Tibial nerve (tissue), 4 donors: Measurements from ENCODE around the gene MRPL57. TPM values are rescaled to one million over a fixed set of nuclear protein-coding genes. Genes with fewer than 3 reads are reported as not detected.
"Not testable (repeated sequence)": the region's sequence is repeated elsewhere in the genome, so short reads cannot be mapped to it uniquely, and the experiment has no call there.

Experiments
- DNase-seq, 2 donors: peaks; one replicate each; pipeline ENCODE4 v3.0.0-alpha.2; 2019; ENCODE audit warnings: low spot score in 2 of 2
- H3K27ac ChIP-seq, 4 donors: fragments of 200-600 bp; sonication (generic) in 3 of 4; one replicate each; pipeline ENCODE4 v1.5.1; 2017 to 2019; ENCODE audit warnings: mild to moderate bottlenecking in 1 of 4
- H3K27me3 ChIP-seq, 2 donors: fragments of 200-600 bp; sonication (generic) in 1 of 2; one replicate each; pipeline versions ENCODE4 v1.5.1 to v1.6.0; 2017 to 2019
- H3K36me3 ChIP-seq, 3 donors: fragments of 200-600 bp; sonication (generic); one replicate each; pipeline ENCODE4 v1.5.1; 2018 to 2019
- H3K4me1 ChIP-seq, 4 donors: fragments of 200-600 bp; sonication (generic) in 3 of 4; one replicate each; pipeline ENCODE4 v1.5.1; 2017 to 2019
- H3K4me3 ChIP-seq, 4 donors: fragments of 200-600 bp; sonication (generic) in 3 of 4; one replicate each; pipeline ENCODE4 v1.5.1; 2017 to 2019; ENCODE audit warnings: mild to moderate bottlenecking in 1 of 4, moderate library complexity in 1 of 4
- H3K9me3 ChIP-seq, 4 donors: fragments of 200-600 bp; sonication (generic) in 3 of 4; one replicate each; pipeline ENCODE4 v1.5.1; 2017 to 2019
- EP300 ChIP-seq, 2 donors: sonication (generic); formaldehyde crosslinking; IDR thresholded peaks; one replicate each; pipeline ENCODE4 v1.6.1; 2017; ENCODE audit warnings: antibody characterized with exemption in 2 of 2, mild to moderate bottlenecking in 1 of 2
- POLR2A ChIP-seq, 2 donors: fragments of 450-650 bp; IDR thresholded peaks; one replicate each; pipeline ENCODE4 v1.6.1; 2017; ENCODE audit warnings: antibody characterized with exemption in 2 of 2, mild to moderate bottlenecking in 2 of 2, moderate library complexity in 2 of 2
- WGBS, 2 donors: methylation state at CpG; one replicate each; pipeline ENCODE4 v1.1.5; 2018; 5-methylcytosine and 5-hydroxymethylcytosine counted together
- total RNA-seq, 4 donors: library from RNA; depleted of rRNA; stranded (reverse); fragments of >200 nt; gene quantifications; one replicate each; pipeline ENCODE4 v1.1.0, GENCODE V29; 2016
- TF ChIP-seq, protein P1 (sequence below), 5 experiments: fragments of 200-600 bp in 3 of 5; fragments of 450-650 bp in 2 of 5; sonication (generic) in 3 of 5; IDR thresholded peaks; one replicate each; pipeline ENCODE4 v1.5.1; 2016 to 2019; ENCODE audit warnings: antibody characterized with exemption in 5 of 5, mild to moderate bottlenecking in 3 of 5, moderate library complexity in 2 of 5

Gene MRPL57
- total RNA-seq, 4 donors from 2014 or later, result 37.8 to 50.5 (median 42.3) TPM

GRCh38 chr13:21202767-21203531, 26.5 kb downstream of the MRPL57 start:
- Histone ChIP-seq H3K27ac (no peak overlapping the region), H3K4me1 (no peaks in the 10 kb centered on the region), H3K36me3 (no peaks in the 10 kb centered on the region), H3K4me3 (no peak overlapping the region), H3K9me3 (no peaks in the 10 kb centered on the region), H3K27me3 (no peaks in the 10 kb centered on the region)
- no peak for DNase-seq
- TF ChIP-seq, protein P1, sequence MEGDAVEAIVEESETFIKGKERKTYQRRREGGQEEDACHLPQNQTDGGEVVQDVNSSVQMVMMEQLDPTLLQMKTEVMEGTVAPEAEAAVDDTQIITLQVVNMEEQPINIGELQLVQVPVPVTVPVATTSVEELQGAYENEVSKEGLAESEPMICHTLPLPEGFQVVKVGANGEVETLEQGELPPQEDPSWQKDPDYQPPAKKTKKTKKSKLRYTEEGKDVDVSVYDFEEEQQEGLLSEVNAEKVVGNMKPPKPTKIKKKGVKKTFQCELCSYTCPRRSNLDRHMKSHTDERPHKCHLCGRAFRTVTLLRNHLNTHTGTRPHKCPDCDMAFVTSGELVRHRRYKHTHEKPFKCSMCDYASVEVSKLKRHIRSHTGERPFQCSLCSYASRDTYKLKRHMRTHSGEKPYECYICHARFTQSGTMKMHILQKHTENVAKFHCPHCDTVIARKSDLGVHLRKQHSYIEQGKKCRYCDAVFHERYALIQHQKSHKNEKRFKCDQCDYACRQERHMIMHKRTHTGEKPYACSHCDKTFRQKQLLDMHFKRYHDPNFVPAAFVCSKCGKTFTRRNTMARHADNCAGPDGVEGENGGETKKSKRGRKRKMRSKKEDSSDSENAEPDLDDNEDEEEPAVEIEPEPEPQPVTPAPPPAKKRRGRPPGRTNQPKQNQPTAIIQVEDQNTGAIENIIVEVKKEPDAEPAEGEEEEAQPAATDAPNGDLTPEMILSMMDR (IDR thresholded peaks at IDR 0.05), result no peak
- TF ChIP-seq POLR2A (IDR thresholded peaks at IDR 0.05) (no peak), EP300 (IDR thresholded peaks at IDR 0.05) (no peak)
- WGBS, 2 donors, result 68 to 79% methylated on average over 3 of the region's 3 CpGs

DNA sequence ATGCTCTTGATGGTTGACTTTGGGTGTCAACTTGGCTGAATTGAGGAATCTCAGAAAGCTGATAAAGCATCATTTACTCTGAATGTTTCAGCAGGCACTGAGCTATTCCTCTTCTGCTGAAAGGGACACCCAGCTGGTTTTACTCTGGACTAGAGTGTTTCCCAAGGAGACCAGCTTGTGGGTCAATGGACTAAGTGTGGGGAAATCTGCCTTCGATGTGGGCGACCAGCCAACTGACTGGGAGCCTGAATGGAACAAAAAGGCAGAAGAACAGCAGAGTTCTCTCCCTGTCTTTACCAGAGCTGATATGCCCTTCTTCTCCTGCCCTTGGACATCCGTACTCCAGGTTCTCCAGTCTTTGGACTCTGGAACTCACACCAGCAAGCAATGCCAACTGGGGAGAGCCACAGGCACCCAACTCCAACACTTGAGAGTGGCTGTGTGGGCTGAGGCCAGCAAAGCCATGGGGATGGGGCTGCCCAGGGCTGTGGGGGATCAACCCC, 32.2 kb downstream of the MRPL57 start:
- TF ChIP-seq, protein P1 (IDR thresholded peaks at IDR 0.05), result no peak
- TF ChIP-seq EP300 (IDR thresholded peaks at IDR 0.05), result no peak
- no peak for TF ChIP-seq POLR2A (IDR thresholded peaks at IDR 0.05)

DNA sequence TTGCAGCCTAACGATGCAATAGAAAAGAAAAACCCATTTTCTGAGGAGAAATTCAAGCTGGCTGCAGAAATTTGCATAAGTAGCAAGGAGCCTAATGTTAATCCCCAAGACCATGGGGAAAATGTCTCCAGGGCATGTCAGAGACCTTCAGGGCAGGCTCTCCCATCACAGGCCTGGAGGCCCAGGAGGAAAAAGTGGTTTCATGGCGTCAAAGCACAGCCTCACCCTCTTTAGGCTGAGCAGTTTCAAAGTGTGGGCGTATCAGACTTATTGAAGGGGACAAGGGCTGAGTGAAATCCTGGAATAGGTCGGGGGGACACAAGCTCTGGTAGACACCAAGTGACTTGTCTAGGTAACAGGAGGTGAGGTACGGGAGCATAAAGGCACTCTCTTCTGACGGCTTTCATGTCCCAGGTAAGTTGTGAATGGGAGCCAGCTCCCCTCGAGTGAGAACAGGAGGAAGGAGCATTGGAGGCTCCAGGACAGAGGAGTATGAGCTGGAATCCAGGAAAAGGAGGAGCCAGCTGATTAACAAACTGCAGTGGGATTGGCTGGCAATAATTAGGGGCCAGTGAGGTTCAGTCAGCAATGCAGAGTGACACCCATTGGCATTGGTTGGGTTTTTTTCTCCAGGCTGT, 35.8 kb downstream of the MRPL57 start:
- H3K36me3 ChIP-seq, result no peaks in the 10 kb centered on the region
- no peak overlapping the region for H3K27ac ChIP-seq
- peaks cover 0 to 4% (median 0%) of the 10 kb centered on the region in 4 donors for H3K9me3 ChIP-seq
- no peak for TF ChIP-seq EP300 (IDR thresholded peaks at IDR 0.05)
- TF ChIP-seq, protein P1 (IDR thresholded peaks at IDR 0.05), result no peak
- no peak for TF ChIP-seq POLR2A (IDR thresholded peaks at IDR 0.05)
- no peak for DNase-seq
- H3K27me3 ChIP-seq, result no peaks in the 10 kb centered on the region
- H3K4me3 ChIP-seq, result no peak overlapping the region
- no peaks in the 10 kb centered on the region for H3K4me1 ChIP-seq
- 86 to 90% methylated on average over 7 of the region's 7 CpGs for WGBS, 2 donors

More for the DNA sequence above, 32.2 kb downstream of the MRPL57 start:
- no peak overlapping the region for H3K27ac ChIP-seq
- no peaks in the 10 kb centered on the region for H3K27me3 ChIP-seq
- 88 to 90% methylated on average over 3 of the region's 3 CpGs for WGBS, 2 donors
- H3K36me3 ChIP-seq, result no peaks in the 10 kb centered on the region
- no peaks in the 10 kb centered on the region for H3K4me1 ChIP-seq
- no peak overlapping the region for H3K4me3 ChIP-seq
- no peak for DNase-seq
- H3K9me3 ChIP-seq, result peaks cover 0 to 4% (median 0%) of the 10 kb centered on the region in 4 donors

DNA sequence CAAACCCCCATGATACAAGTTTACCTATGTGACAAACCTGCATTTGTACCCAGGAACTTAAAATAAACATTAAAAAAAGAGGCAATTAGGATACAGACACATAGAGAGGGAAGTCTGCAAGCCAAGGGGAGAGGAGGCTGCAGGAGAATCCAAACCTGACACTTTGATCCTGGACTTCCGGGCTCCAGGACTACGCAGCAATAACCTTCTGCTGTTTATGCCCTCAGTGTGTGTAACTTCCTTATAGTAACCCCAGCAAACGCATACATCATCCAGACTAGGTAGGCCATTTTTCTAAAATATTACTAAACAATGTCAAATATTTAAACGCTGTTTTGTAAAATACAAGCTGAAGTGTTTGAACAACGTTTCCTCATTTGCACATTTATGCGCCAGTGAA, 39.0 kb downstream of the MRPL57 start:
- not testable (repeated sequence) for H3K4me1 ChIP-seq, H3K9me3 ChIP-seq, H3K4me3 ChIP-seq, H3K36me3 ChIP-seq, H3K27ac ChIP-seq, H3K27me3 ChIP-seq, DNase-seq
- 91 to 92% methylated on average over 6 of the region's 6 CpGs for WGBS, 2 donors

GRCh38 chr13:21216332-21216731, 39.9 kb downstream of the MRPL57 start:
- Histone ChIP-seq H3K36me3 (no peaks in the 10 kb centered on the region), H3K9me3 (peaks cover 0 to 11% (median 0%) of the 10 kb centered on the region in 4 donors), H3K27me3 (no peaks in the 10 kb centered on the region), H3K27ac (no peak overlapping the region), H3K4me3 (no peak overlapping the region), H3K4me1 (no peaks in the 10 kb centered on the region)
- no peak for TF ChIP-seq POLR2A (IDR thresholded peaks at IDR 0.05)
- TF ChIP-seq, protein P1 (IDR thresholded peaks at IDR 0.05), result no peak
- TF ChIP-seq EP300 (IDR thresholded peaks at IDR 0.05), result no peak
- DNase-seq, result no peak
- WGBS, 2 donors, result 29 to 34% methylated on average over 13 of the region's 13 CpGs
